A549 (cell line): Measurements from ENCODE around the gene SLC25A13. TPM values are rescaled to one million over a fixed set of nuclear protein-coding genes. Genes with fewer than 3 reads are reported as not detected.
"Not testable (repeated sequence)": the region's sequence is repeated elsewhere in the genome, so short reads cannot be mapped to it uniquely, and the experiment has no call there.

Experiments used
- ATAC-seq, 2 experiments: fragments of 200-7000 bp in 1 of 2; fragments of >200 bp in 1 of 2; cut with Nextera tagmentation in 1 of 2; cut with Tn5 transposase in 1 of 2; 3 replicates each; pipeline versions ENCODE4 v1.8.0 to v1.9.1; 2018 to 2020; ENCODE audit warnings: mild to moderate bottlenecking in 1 of 2, moderate library complexity in 1 of 2
- CTCF ChIA-PET: fragments of 300-600 bp; sonication (Branson Sonifier 250); formaldehyde crosslinking; extraction: SDS; loops from one replicate; lab custom pipeline; 2021; ENCODE audit warnings: antibody characterized with exemption, inconsistent platforms; lab: Yijun Ruan, JAX
- POLR2A ChIA-PET: fragments of 350-600 bp; formaldehyde crosslinking; extraction: SDS; loops from one replicate; lab custom pipeline; 2021; ENCODE audit warnings: antibody characterized with exemption, inconsistent platforms; lab: Yijun Ruan, JAX
- DNase-seq, 2 experiments: peaks; one replicate each; pipeline versions ENCODE4 v3.0.0 to v3.0.0-alpha.2; 2011 to 2016; ENCODE audit warnings: low read depth in 1 of 2, low spot score in 1 of 2
- FAIRE-seq: peaks from 2 replicates; lab custom pipeline; 2011; peaks lifted over from hg19 to GRCh38; lab: Jason Lieb, UNC
- H3K27ac ChIP-seq, 2 experiments: fragments of >200 bp; sonication (Bioruptor Twin); formaldehyde crosslinking; 3 replicates each; pipeline ENCODE4 v1.5.1; 2016 to 2017
- H3K4me1 ChIP-seq: fragments of >200 bp; sonication (Bioruptor Twin); formaldehyde crosslinking; 3 replicates; pipeline ENCODE4 v1.6.1; 2016
- H3K4me2 ChIP-seq: fragments of >200 bp; sonication (Bioruptor Twin); formaldehyde crosslinking; 3 replicates; pipeline ENCODE4 v1.6.1; 2016
- H3K4me3 ChIP-seq: fragments of >200 bp; sonication (Bioruptor Twin); formaldehyde crosslinking; 3 replicates; pipeline ENCODE4 v1.5.1; 2016
- H3K9me3 ChIP-seq: fragments of >200 bp; sonication (Bioruptor Twin); formaldehyde crosslinking; 3 replicates; pipeline ENCODE4 v1.6.1; 2016
- CEBPB ChIP-seq, 2 experiments: fragments of >200 bp in 1 of 2; sonication (Bioruptor Twin) in 1 of 2; formaldehyde crosslinking in 1 of 2; IDR thresholded peaks; 2 replicates each; pipeline ENCODE4 v1.6.1; 2012 to 2016
- CTCF ChIP-seq: fragments of >200 bp; sonication (Bioruptor Twin); formaldehyde crosslinking; IDR thresholded peaks from 3 replicates; pipeline ENCODE4 v1.5.1; 2016
- ELK1 ChIP-seq: fragments of 150-350 bp; IDR thresholded peaks from 2 replicates; pipeline ENCODE4 v1.6.1; 2014; ENCODE audit warnings: low read depth, mild to moderate bottlenecking, low read length
- FOSL2 ChIP-seq, 2 experiments: fragments of 450-650 bp in 1 of 2; fragments of >200 bp in 1 of 2; sonication (Bioruptor Twin) in 1 of 2; formaldehyde crosslinking; IDR thresholded peaks; 2 replicates each; pipeline versions ENCODE4 v1.5.0 to v1.6.1; 2016 to 2020; ENCODE audit warnings: mild to moderate bottlenecking in 1 of 2, moderate library complexity in 1 of 2
- HES2 ChIP-seq: fragments of >200 bp; sonication (Bioruptor Twin); formaldehyde crosslinking; IDR thresholded peaks from 2 replicates; pipeline ENCODE4 v1.6.1; 2016
- HMGXB4 ChIP-seq: fragments of 250-450 bp; sonication (Bioruptor Pico); IDR thresholded peaks from 2 replicates; pipeline ENCODE4 v1.5.0; 2021; ENCODE audit warnings: mild to moderate bottlenecking, moderate library complexity, borderline replicate concordance
- HOXA7 ChIP-seq: fragments of 250-450 bp; sonication (Bioruptor Pico); IDR thresholded peaks from 2 replicates; pipeline ENCODE4 v1.5.0; 2020; ENCODE audit warnings: mild to moderate bottlenecking, moderate library complexity
- HOXB13 ChIP-seq: fragments of 250-450 bp; sonication (Bioruptor Pico); IDR thresholded peaks from 2 replicates; pipeline ENCODE4 v1.5.0; 2020; ENCODE audit warnings: low read depth, mild to moderate bottlenecking, moderate library complexity
- HOXB5 ChIP-seq: fragments of 250-450 bp; sonication (Bioruptor Pico); IDR thresholded peaks from 2 replicates; pipeline ENCODE4 v1.5.0; 2020; ENCODE audit warnings: mild to moderate bottlenecking, moderate library complexity
- JUN ChIP-seq, 2 experiments: fragments of >200 bp; sonication (Bioruptor Twin); formaldehyde crosslinking; IDR thresholded peaks; 2 replicates in 1 of 2; 3 replicates in 1 of 2; pipeline ENCODE4 v1.6.1; 2016 to 2017
- NPAS2 ChIP-seq: fragments of 250-450 bp; sonication (Bioruptor Pico); IDR thresholded peaks from 2 replicates; pipeline ENCODE4 v1.8.0; 2022; ENCODE audit warnings: mild to moderate bottlenecking, moderate library complexity, borderline replicate concordance
- POLR2AphosphoS2 ChIP-seq: conservative IDR thresholded peaks from 2 replicates; pipeline ENCODE4 v1.6.1; 2012; ENCODE audit warnings: low read length, improper control_type of control experiment, inconsistent platforms
- RCOR1 ChIP-seq: fragments of 150-350 bp; IDR thresholded peaks from 2 replicates; pipeline ENCODE4 v1.6.1; 2014; ENCODE audit warnings: antibody characterized with exemption, low read length, low read depth
- RFX5 ChIP-seq: fragments of 450-650 bp; IDR thresholded peaks from 2 replicates; pipeline ENCODE4 v1.7.1; 2014; ENCODE audit warnings: antibody characterized with exemption, mild to moderate bottlenecking, moderate library complexity
- ZSCAN20 ChIP-seq: fragments of 250-450 bp; sonication (Bioruptor Pico); IDR thresholded peaks from 2 replicates; pipeline ENCODE4 v1.8.0; 2022; ENCODE audit warnings: mild to moderate bottlenecking, moderate library complexity
- whole genome bisulfite sequencing: methylation state at CpG from one replicate; pipeline ENCODE4 v1.1.6; 2017; ENCODE audit errors: missing lambda C conversion rate; 5-methylcytosine and 5-hydroxymethylcytosine counted together
- polyA plus RNA-seq, 4 experiments: library from polyadenylated mRNA; depleted of rRNA in 3 of 4; stranded (reverse); fragments of >200 nt; fragmentation: RNase III in 1 of 4; extraction: RNeasy Plus Mini Kit Qiagen cat#74134 plus additional on column Dnase treatment in 1 of 4; gene quantifications; 2 replicates in 3 of 4; 3 replicates in 1 of 4; pipeline ENCODE4 v1.2.3, GENCODE V29; 2011 to 2017

Gene SLC25A13
- polyA plus RNA-seq, 2 of the 4 experiments (the other 2 are of a cell fraction) = 32.7 to 51.0 TPM

GRCh38 chr7:96299496-96299895 is 22.4 kb downstream of the SLC25A13 start (continued):
- TF ChIP-seq HMGXB4 = no peak

- ChIA-PET CTCF (interaction anchor here (1.9 kb wide), 1 partner anchor 16 kb away, joined by 7 read pairs; no protein-coding TSS in a partner anchor), POLR2A (no interaction called here)
- Histone ChIP-seq H3K27ac (no peak overlapping the region), H3K9me3 (no peaks in the 10 kb centered on the region), H3K4me3 (no peak overlapping the region), H3K4me2 (no peak overlapping the region), H3K4me1 (peaks cover 3% of the 10 kb centered on the region)
- no peak for DNase-seq
- no peak for FAIRE-seq
- ATAC-seq = no peak
- TF ChIP-seq FOSL2 (IDR thresholded peaks at IDR 0.05) (no peak), FOSL2 (CRISPR knock-in tag; IDR thresholded peaks at IDR 0.05) (no peak), CTCF (no peak), NPAS2 (CRISPR knock-in tag) (no peak), ELK1 (no peak), HOXA7 (CRISPR knock-in tag) (no peak), RCOR1 (no peak), JUN (IDR thresholded peaks at IDR 0.05) (no peak), RFX5 (no peak), POLR2AphosphoS2 (no peak), ZSCAN20 (no peak), HES2 (no peak), HOXB5 (CRISPR knock-in tag) (no peak), HOXB13 (CRISPR knock-in tag) (no peak), CEBPB (IDR thresholded peaks at IDR 0.05) (no peak)
Observed at GRCh38 chr7:96297876-96298275, 24.0 kb downstream of the SLC25A13 start.

- H3K4me3 ChIP-seq, H3K27ac ChIP-seq, ATAC-seq, H3K9me3 ChIP-seq, H3K4me1 ChIP-seq, POLR2A ChIA-PET, DNase-seq, FAIRE-seq, H3K4me2 ChIP-seq: not testable (repeated sequence)
- 93% methylated on average over 5 of the region's 5 CpGs for WGBS
- CTCF ChIA-PET = interaction anchor here (1.9 kb wide), 1 partner anchor 16 kb away, joined by 7 read pairs; no protein-coding TSS in a partner anchor
Observed at GRCh38 chr7:96297446-96297845, 24.5 kb downstream of the SLC25A13 start.

GRCh38 chr7:96293911-96294310 is 28.0 kb downstream of the SLC25A13 start:
- H3K4me3 ChIP-seq, H3K4me1 ChIP-seq, H3K4me2 ChIP-seq, CTCF ChIA-PET, ATAC-seq, FAIRE-seq, H3K27ac ChIP-seq, DNase-seq, H3K9me3 ChIP-seq, POLR2A ChIA-PET: not testable (repeated sequence)
- 100% methylated on average over 4 of the region's 4 CpGs for WGBS
